HG03108 (cell line): ENCODE measurements around the gene SNX33.
"Not testable (repeated sequence)": the region's sequence is repeated elsewhere in the genome, so short reads cannot be mapped to it uniquely, and the experiment has no call there.

Experiments
- ATAC-seq: cut with Tn5 transposase; IDR thresholded peaks from one replicate; pipeline ENCODE4 v1.9.1; 2021; ENCODE audit warnings: moderate library complexity; ENCODE audit not compliant: unreplicated experiment

The SNX33 gene

DNA sequence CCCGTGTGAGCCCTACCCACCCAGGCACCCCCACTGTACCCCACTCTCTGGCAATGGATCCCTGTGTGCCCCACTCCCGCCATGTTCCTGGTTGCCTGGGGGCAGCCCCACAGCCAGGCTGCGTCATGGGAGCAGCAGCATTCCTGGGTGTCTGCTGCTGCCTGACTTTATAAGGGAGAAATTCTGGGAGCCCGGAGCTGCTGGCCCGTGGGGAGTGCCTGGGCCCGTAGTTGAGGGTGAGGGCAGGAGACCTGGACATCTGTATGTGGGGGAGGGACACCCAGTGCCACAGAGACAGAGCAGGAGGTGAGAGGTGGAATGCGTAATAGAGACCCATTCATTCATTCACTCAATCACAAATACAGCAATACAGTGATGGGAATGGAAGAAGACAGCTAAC is 49.8 kb downstream of the SNX33 start:
- ATAC-seq = no peak

DNA sequence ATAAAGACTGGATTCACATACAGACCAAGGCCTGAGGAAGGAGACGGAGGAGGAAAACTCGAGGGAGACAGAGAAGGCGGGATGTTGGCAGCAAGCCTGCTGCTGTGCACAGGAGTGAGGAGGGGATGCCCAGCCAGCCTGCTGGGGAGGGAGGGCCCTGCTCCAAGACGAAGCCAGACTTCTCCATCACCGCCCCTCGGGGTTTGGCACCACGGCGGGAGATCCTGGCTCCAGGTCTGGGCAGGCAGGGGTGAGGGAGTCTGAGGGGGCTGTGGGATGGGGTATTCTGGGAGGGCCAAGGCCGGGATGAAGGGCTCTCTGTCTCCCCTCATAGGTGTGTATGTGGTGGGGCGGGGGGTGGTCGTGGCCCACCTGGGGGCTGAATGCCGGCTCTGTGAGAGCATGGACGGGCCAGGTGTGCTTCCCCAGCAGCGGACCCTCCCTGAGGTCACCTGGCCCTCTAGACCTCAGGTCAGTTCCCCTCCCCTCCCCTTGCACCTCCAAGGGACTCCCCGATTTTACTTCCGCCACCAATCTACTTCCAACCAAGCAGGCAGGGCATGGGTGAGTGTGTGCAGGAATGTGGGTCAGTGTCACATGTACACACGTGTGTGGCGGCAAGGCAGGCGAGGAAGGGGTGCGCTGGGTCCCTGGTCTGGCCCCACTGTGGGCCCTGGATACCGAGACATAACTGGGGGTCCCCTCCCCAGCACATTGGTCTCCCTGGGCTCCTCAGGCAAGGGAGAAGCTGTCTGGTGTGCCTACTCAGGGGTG is 50.4 kb downstream of the SNX33 start:
- ATAC-seq = not testable (repeated sequence)

DNA sequence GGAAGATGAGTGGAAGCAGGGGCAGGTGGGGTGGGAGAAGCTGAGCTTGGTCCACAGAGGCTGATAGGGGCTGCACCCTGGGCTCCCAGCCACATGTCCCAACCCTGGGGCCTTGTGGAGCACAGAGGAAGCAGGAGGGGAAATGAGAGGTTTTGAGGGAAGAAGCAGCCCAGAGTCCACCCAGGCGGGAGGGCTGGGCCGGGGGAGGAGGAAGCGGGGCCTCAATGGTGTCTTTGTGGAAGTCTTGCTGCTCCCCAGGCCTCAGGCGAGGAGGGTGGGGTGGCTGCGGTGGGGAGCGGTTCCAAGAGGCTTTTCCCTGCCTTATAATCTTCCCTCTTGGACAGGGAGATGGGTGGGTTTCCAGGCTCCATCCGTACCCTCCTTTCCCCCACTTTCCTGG is 51.8 kb downstream of the SNX33 start:
- not testable (repeated sequence) for ATAC-seq

DNA sequence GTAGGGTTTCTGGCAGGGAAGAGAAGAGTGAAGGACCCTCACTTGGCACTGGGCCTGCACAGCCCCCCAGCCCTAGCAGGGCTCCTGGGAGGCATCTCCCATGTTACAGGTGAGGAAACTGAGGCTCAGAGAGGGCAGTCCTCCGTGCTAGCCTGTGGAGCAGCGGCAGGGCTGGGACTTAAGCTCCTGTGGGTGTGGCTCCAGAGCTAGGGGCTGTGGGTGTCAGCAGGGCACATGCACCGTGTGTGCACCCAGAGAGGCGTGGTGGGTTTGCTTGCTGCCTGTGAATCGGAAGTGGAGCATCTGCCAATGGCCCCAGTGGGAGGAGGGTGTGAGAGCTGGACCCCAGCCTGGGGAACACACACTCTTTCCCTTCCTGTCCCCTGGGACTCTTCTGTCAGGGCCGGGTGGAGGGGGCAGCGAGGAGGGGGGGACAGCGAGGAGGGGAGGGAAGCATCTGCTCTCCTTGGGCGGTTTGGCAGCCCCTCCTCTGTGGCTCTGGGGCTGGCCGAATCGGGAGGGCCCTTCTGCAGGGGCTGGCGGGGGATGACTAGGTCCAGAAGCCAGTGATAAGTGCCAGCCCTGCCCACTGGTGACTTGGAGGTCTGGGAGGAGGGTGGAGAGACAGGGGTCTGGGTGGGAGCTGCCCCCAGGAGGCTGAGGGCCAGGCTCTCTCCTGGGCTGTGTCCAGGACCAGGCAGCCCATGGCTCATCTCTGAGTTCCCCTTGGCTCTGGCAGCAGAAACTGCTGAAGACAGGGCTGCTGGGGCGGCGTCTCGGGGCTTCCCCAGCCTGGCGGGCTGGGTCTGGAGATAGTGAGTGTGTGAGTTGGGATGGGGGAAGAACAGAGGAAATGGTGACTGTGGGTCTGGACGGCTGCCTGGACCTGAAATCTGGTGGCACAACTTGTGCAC is 52.5 kb downstream of the SNX33 start:
- ATAC-seq = peak; percentile 40

DNA sequence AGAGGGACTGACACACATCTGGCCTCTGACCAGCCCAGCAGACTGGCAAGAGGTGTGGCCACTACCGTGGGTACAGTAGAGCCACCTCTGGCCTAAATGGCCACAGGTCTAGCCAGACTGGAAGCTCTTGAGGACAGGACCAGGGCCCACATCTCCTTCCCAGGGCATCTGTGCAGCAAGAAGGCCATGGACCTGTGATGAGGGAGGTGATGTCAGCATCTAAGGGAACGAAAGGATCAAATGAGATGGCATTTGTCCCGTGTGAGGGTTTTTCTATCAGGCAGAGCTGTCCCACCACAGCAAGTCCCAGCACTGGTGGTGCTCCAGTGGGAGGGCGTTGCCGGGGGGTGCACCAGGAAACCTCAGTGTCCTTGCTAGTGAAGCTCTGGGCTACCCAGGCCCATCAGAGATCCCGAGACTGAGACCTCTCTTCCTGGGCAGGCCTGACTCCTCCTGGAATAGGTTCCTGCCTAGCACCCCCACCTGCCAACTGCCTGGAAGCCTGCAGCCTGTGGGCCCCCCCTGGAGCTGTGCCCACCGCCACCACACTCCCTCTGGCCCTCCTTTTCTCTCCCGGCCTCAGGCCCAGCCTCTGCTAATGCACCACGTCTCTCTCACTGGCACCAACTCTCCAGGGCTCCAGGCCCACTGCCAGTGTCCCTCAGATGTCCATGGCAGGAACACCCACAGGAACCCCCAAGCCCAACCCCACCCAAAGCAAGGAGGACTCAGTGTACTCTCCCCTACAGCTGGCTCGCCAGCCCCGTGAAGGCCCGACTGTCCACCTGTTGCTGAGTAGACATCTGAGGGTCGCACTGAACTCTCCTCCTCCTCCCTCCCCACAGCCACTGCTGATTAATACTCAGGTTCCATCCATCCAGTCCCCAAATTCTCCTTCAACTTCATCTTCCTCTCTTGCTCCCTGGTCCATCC is 53.6 kb downstream of the SNX33 start:
- not testable (repeated sequence) for ATAC-seq

DNA sequence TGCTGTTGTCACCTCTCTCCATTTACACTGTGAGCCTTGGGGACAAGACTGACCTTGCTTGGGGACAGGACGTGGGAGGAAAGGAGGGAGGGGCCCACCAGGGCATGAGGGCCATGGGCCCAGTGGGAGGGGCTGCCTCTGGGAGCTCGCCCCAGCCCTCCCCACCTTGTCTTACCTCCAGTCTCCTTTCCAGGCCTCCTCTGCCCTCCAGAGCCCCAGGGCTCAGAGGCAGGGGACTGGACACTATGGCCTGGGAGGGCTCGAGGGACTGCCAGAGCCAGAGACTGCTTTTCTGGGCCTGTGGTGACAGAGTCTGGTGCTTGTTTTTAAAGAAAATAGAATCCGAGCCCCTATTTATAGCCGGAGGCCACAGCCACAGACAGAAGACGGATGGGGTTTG is 54.7 kb downstream of the SNX33 start:
- ATAC-seq = no peak

DNA sequence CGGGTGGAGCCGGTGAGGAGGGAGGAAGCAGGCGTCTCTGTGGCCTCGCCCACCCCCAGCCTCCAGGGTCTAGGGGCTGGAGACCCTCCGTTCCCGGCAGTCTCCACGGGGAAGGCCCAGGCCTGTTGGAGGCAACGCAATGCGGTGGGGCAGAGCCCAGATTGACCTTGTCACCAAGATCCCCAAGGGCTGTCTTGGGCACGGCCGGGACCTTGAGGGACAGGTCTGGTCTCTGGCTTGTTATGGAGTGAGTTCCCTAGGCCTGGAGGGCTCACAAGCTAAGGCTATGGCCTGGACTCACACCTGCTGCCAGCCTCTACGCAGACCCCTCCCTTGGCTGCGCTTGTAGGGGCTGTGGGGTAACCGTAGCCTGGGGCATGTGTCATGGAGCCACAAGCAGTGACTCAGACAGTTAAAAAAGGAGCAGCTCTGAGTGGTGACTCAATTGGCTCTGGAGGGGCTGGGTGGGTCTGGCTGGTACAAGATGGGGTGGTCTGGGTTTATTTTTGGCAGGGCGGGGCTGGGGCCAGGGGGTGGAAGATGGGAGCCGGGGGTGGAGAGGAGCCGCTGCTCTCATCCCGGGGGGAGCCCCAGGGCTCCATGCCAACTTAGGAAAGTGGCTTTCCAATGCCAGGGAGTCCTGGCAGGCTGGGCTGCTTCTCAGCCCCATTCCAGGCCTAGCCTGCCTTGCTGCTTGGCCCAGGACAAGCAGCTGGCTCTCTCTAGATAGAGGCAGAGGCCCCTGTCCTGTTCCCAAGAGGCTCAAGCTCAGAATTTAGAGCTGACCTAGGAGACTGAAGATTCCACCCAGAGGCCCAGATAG is 55.9 kb downstream of the SNX33 start:
- not testable (repeated sequence) for ATAC-seq

DNA sequence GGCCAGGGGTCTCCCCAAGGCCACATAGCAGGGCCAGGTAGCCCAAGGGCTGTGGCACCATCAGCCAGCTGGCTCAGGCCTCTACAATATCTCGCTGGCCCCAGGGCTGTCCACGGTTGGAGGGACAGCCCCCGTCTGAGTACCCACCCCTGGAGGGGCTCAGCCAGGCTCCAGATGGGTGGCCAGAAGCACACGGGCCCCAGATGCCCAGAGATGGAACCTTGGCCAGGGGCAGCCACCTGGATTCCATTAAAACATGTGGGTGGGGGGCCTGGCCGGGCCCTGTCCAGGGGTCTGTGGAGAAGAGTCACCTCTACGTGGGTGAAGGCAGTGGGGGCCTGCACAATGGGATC is 56.5 kb downstream of the SNX33 start:
- no peak for ATAC-seq

DNA sequence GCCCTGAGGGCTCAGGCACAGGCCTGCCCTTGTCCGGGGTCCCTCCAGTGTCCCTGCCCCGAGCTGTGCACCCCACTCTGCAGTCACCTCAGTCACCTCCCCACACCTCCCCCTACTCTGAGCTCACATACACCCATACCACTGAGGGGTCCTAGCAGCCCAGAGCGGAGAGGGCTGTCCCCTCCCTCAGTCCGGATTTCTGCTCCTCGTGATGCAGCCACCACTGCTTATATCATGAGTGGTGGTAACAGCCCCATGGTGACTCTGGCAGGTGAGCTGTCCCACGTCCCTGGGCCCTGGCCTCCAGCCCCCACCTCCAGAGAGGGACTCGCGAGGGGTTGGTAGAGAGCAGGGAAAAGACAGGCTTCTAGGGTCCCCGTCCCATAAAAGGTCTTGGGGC is 56.9 kb downstream of the SNX33 start:
- ATAC-seq = no peak

DNA sequence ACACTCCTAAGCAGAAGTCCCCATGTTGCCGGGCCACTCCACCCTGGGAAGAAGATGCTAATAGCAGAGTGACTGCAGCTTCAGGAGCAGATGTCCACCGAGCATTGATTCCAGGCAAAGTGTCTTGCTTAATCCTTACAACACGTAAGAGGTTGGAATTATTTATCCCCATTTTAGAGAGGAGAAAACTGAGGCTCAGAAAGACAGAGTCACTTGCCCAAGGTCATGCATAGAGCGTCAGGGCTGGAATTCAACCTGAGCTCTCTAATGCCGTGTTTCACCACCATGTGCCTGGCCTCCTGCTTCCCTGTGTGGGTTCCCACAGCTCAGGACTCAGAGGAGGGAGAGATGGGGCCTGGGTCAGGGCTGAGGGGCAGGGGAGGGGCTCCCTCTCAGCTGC is 57.7 kb downstream of the SNX33 start:
- ATAC-seq = not testable (repeated sequence)

DNA sequence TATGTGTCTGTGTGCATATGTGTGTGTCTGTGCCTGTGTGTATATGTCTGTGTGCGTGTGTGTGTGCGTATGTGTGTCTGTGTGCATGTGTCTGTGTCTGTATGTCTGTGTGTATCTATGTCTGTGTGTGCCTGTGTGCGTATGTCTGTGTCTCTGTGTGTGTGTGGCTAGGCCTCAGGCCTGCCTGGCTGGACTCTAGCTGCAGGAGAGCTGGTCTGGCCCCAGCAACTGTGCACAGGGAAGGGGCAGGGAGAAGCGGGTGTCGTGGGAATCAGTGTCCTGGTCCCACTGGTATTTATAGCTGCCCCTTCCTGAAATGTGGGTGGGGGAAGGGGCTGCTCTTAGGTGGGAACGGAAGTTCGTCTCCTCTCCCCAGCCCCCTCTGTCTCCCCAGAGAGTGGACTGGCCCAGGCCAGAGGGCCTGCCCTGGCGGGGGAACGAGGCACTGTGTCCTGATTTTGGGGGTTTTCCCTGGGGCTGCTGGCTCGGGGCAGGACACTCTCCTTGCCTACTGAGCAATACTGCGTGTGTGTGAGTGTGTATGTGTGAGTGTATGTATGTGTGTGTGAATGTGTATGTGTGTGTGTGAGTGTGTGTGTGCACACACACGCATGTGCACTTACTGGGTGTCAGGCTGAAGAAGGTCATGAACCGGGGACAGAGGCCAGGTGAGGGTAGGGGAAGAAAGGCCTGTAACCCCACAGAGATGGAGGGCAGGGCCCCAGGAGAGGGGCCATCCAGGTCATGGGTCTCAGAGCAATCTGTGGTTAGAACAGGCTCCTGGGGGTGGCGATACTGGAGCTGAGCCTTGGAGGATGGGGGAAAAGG is 58.4 kb downstream of the SNX33 start:
- no peak for ATAC-seq

DNA sequence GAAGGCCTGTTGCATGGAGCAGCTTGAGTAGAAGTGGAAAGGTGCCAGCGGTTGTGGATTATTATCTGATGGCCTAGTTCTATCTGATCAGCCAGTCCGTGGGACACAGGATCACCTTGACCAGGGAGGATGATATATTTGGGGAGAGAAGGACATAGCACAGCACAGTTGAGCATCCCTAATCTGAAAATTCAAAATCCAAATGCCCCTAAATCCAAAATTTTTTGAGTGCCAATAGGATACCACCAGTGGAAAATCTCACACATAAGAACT is 58.9 kb downstream of the SNX33 start:
- ATAC-seq = no peak

DNA sequence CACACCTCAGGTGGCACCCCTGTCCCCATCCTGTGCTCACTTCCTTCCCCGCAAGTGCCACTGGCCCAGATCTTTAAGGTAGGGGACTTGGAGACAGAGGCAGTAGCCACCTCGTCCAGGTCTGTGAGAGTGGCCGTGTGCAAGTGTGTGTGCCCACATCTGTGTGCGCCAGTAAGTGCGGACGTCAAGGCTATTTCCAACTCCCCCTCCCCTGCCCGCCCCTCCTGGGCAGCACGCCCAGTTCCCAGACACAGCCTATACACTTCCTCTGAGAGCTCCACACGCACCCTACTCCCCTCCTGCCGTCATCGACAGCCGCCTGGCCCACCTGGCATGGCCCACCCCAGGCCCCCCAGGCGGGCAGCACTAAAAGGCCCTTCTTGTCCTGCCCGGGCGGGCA is 61.7 kb downstream of the SNX33 start:
- ATAC-seq = not testable (repeated sequence)

DNA sequence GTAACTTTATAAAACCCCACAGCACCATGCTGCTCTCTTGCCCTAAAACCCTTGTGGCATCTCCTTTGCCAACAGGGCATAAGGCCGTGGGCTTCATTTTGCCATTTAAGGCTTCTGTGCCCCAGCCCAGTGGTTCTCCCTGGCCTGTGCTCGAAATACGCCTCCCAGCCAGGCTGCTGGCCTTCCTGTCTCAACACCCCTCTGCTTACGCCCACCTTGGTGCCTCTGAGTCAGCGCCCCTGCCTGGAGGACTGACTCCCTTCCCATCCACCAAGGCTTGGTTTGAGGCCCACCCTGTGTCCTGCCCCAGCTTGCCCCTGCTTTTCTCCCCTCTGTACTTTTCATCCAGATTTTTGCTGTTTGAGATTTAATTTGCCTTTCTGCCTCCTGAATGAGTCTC is 63.2 kb downstream of the SNX33 start:
- ATAC-seq = not testable (repeated sequence)

DNA sequence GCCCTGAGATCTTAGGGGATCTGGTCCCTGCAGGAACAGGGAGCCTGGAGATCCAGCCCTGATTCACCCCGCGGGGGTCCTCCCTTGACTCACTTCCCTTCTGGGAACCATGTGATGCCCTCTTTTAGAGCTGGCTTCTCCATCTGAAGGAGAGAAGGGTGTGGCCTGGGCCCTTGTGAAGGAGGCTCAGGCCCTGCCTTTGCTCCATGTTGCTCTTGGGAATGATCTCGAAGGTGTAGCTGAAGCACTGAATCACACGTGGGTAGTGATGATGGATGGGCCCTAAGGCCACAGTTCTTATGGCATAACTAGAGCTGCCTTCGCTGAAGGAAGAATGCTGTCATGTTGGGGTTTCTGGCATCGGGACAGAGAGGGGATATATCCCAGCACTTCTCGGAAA is 63.8 kb downstream of the SNX33 start:
- ATAC-seq = not testable (repeated sequence)
